ENCODE measurements around the gene P2RY2.

- TF ChIP-seq SMC3 (IDR thresholded peaks at IDR 0.05; ENCODE audit: low read depth, low read length), result no peak
- no peak for TF ChIP-seq CTCF (IDR thresholded peaks at IDR 0.05)
- no peak for TF ChIP-seq EP300 (IDR thresholded peaks at IDR 0.05; ENCODE audit: borderline replicate concordance in 1 of 2, low read depth in 1 of 2, low read length in 1 of 2)
- no peak for TF ChIP-seq SIN3A (IDR thresholded peaks at IDR 0.05; ENCODE audit: borderline replicate concordance, low read depth, low read length)
Measured at GRCh38 chr11:73221451-73221850, 3.4 kb downstream of the P2RY2 start.
